ENCODE measurements around the gene ALCAM.

The ALCAM gene

DNA sequence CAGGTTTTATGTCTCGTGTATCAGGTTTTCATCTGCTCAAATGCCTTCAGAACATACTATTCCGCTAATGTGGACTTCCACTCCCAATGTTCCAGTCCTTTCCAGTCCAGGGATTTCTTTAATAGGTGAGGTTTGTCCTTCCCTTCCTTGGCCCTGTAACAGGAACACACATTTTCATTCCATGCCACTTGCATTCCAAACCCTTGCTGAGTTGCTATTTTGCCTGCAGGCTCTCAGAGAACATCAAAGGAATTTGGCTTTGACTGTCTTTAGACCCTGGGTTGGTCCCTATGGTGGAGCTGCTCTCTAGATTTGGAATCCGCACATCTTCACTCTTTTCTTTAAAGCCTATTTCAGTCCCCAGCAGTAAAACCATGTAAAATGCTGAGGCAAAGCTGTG, 12.3 kb upstream of the ALCAM start:
- TF ChIP-seq, protein P1, sequence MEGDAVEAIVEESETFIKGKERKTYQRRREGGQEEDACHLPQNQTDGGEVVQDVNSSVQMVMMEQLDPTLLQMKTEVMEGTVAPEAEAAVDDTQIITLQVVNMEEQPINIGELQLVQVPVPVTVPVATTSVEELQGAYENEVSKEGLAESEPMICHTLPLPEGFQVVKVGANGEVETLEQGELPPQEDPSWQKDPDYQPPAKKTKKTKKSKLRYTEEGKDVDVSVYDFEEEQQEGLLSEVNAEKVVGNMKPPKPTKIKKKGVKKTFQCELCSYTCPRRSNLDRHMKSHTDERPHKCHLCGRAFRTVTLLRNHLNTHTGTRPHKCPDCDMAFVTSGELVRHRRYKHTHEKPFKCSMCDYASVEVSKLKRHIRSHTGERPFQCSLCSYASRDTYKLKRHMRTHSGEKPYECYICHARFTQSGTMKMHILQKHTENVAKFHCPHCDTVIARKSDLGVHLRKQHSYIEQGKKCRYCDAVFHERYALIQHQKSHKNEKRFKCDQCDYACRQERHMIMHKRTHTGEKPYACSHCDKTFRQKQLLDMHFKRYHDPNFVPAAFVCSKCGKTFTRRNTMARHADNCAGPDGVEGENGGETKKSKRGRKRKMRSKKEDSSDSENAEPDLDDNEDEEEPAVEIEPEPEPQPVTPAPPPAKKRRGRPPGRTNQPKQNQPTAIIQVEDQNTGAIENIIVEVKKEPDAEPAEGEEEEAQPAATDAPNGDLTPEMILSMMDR (IDR thresholded peaks at IDR 0.05; ENCODE audit: extremely low read depth, insufficient read depth, missing control alignments) = no peak
- in situ Hi-C loops (cut with MboI; ENCODE audit: low pct_unique_long_range_greater_than_20kb, low sequenced_read_pairs, unreplicated experiment) = no loop called here
- no peak for DNase-seq (ENCODE audit: low spot score)

DNA sequence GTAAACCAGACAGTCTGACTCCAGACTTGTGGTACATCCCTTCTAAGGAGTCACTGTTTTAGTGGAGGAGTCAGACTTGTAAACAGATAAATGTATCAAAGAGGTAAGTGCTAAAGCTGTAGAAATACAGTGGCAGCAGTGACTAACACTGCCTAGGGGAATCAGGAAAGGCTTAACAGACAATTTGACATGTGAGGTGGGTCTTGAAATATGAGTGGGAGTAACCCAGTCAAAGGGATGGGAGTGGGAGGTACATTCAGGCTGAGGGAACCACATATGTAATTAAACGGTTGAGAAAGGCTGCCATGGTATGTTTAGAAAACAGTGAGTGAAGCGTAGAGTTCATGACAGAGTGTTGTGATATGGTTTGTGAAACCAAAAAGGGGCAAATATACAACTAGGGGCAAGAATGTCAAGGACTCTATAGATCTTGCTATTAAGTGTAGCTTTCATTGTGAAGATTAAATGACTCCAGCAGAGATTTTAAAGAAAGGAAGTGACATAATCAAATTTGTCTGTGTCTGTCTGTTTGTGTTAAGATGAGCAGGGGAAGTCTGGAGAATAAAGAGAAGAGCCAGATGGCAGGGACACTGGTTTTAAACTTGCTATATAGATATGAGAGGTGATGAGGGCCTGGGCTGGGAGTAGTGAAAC, 11.2 kb upstream of the ALCAM start:
- no peak for DNase-seq (ENCODE audit: low spot score)
- TF ChIP-seq, protein P1 (IDR thresholded peaks at IDR 0.05; ENCODE audit: extremely low read depth, insufficient read depth, missing control alignments) = no peak
- in situ Hi-C loops (cut with MboI; ENCODE audit: low pct_unique_long_range_greater_than_20kb, low sequenced_read_pairs, unreplicated experiment) = no loop called here

DNA sequence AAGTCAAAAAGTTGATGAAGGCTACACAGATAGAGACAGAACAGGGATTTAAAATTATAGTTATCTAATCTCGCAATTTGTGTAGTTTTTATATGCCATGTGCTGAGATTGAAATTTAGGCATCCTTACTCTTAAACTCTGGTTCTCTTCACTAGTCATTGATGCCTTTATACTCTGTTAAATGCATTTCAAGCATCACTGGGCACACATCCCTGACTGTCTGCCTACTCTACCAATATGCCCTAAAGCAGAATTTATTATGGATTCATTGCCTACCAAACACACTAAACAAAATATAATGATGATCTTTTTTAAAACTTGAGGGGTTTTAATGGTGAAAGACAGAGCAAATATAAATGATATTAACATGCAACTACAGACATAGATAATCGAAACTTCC, 10.3 kb upstream of the ALCAM start:
- TF ChIP-seq, protein P1 (IDR thresholded peaks at IDR 0.05; ENCODE audit: extremely low read depth, insufficient read depth, missing control alignments) = no peak
- DNase-seq (ENCODE audit: low spot score) = no peak
- in situ Hi-C loops (cut with MboI; ENCODE audit: low pct_unique_long_range_greater_than_20kb, low sequenced_read_pairs, unreplicated experiment) = no loop called here

DNA sequence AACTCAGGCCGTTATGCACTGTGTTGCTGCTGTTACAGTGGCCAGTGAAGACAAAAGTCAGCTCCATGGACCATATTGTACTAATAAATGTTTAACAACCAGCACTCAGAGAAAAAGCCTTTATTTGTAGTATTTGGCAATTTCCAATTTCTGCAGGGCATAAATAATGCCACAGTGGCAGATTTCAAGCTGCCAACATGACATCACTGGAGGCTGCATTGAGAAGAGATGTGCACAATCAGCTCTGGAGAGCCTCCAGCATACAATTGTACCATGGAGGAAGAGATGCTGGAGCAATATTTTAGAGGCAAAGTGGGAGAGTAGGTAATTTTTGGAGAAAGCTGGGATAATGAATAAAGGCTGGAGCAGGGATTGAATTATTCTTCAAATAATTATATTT, 9.7 kb upstream of the ALCAM start:
- in situ Hi-C loops (cut with MboI; ENCODE audit: low pct_unique_long_range_greater_than_20kb, low sequenced_read_pairs, unreplicated experiment) = no loop called here
- no peak for DNase-seq (ENCODE audit: low spot score)
- TF ChIP-seq, protein P1 (IDR thresholded peaks at IDR 0.05; ENCODE audit: extremely low read depth, insufficient read depth, missing control alignments) = no peak

DNA sequence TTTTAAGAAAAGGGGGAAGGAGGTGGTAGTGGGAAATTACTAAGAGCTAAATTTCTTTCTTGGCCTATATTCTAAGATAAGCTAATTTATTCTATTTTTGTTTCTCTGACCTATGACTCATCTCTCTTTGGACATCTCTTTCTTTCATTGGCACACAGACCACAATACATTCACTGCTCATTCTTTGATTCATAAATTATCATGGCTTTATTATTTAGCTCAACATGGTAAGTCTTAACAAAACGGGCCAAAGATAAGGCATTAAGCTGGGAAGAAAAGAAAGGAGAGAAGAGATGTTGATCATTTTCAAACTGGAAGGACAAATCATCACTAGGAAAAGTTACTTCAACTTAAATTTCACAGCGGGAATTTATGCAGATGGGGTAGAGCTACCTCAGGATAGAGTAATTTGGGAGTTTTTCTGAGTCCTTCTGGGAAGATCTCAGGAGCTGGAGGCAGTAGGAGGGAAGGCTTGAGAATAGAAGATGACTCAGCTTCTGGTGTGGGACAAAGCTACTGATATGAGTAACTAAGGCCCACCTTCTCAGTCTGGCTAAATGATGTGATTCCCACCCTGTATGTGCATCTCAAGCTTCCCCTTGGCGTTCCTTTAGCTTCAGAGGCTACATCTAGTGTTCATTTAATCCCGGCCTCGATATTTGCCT, 7.5 kb upstream of the ALCAM start:
- in situ Hi-C loops (cut with MboI; ENCODE audit: low pct_unique_long_range_greater_than_20kb, low sequenced_read_pairs, unreplicated experiment) = no loop called here
- TF ChIP-seq, protein P1 (IDR thresholded peaks at IDR 0.05; ENCODE audit: extremely low read depth, insufficient read depth, missing control alignments) = no peak
- DNase-seq (ENCODE audit: low spot score) = no peak

DNA sequence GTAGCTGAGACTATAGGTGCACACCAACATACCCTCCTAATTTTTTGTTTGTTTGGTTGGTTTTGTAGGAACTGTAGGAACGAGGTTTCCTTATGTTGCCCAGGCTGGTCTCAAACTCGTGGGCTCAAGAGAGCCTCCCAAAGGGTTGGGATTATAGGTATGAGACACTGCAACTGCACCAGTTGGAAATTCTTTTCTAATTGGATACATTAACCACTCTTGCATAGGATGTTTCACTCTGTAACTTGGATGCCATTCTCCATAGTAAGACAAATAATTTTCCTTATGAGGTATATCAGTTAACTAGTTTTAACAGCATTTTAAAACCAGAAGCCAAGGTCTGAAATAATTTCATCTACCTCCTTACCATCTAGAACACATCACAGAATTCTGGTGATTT, 6.7 kb upstream of the ALCAM start:
- no peak for DNase-seq (ENCODE audit: low spot score)
- TF ChIP-seq, protein P1 (IDR thresholded peaks at IDR 0.05; ENCODE audit: extremely low read depth, insufficient read depth, missing control alignments) = no peak
- in situ Hi-C loops (cut with MboI; ENCODE audit: low pct_unique_long_range_greater_than_20kb, low sequenced_read_pairs, unreplicated experiment) = no loop called here
